GM19023 (cell line): ENCODE results near the gene EXOC7.
"Not testable (repeated sequence)": the region's sequence is repeated elsewhere in the genome, so short reads cannot be mapped to it uniquely, and the experiment has no call there.

Source experiments
- ATAC-seq: cut with Tn5 transposase; IDR thresholded peaks from one replicate; pipeline ENCODE4 v1.9.1; 2021; ENCODE audit warnings: mild to moderate bottlenecking, moderate library complexity; ENCODE audit not compliant: unreplicated experiment

The EXOC7 gene

GRCh38 chr17:76076765-76077583, 26.6 kb downstream of the EXOC7 start:
- no peak for ATAC-seq

GRCh38 chr17:76076146-76076764, 27.3 kb downstream of the EXOC7 start:
- ATAC-seq: no peak

GRCh38 chr17:76075364-76076145, 28.0 kb downstream of the EXOC7 start:
- no peak for ATAC-seq

GRCh38 chr17:76074390-76075363, 28.9 kb downstream of the EXOC7 start, which contains the start of gene GALR2:
GALR2 (plus strand) TSS chr17:76074781; CDS start chr17:76074884, 103 bp downstream.
- no peak for ATAC-seq

- ATAC-seq: peak; percentile 94
Observed at GRCh38 chr17:76072148-76072858, 31.3 kb downstream of the EXOC7 start, which contains the start of gene SRP68. SRP68 (minus strand) TSS chr17:76072517; CDS start chr17:76072491, 26 bp downstream.

GRCh38 chr17:76071531-76072147, 31.9 kb downstream of the EXOC7 start:
- no peak for ATAC-seq

GRCh38 chr17:76065775-76066174, 37.8 kb downstream of the EXOC7 start:
- no peak for ATAC-seq

GRCh38 chr17:76063875-76064546, 39.6 kb downstream of the EXOC7 start:
- ATAC-seq: no peak

GRCh38 chr17:76058264-76058663, 45.3 kb downstream of the EXOC7 start:
- not testable (repeated sequence) for ATAC-seq

GRCh38 chr17:76056882-76057281, 46.7 kb downstream of the EXOC7 start:
- ATAC-seq: no peak

- no peak for ATAC-seq
Observed at GRCh38 chr17:76054112-76054476, 49.5 kb downstream of the EXOC7 start.

- no peak for ATAC-seq
Observed at GRCh38 chr17:76053246-76054111, 50.1 kb downstream of the EXOC7 start.

GRCh38 chr17:76051561-76051960, 52.0 kb downstream of the EXOC7 start:
- ATAC-seq: no peak

- ATAC-seq: no peak
Observed at GRCh38 chr17:76050538-76051467, 52.8 kb downstream of the EXOC7 start.

GRCh38 chr17:76049836-76050537, 53.6 kb downstream of the EXOC7 start:
- ATAC-seq: no peak

GRCh38 chr17:76049239-76049638, 54.3 kb downstream of the EXOC7 start:
- ATAC-seq: no peak
